H1 (cell line): ENCODE measurements around the gene IFNG-AS1. TPM values are rescaled to one million over a fixed set of nuclear protein-coding genes. Genes with fewer than 3 reads are reported as not detected.

Experiments
- CTCF ChIA-PET: fragments of 300-600 bp; sonication (Branson Sonifier 250); formaldehyde crosslinking; loops from one replicate; lab custom pipeline; 2021; ENCODE audit not compliant: partially characterized antibody; lab: Charles Lee
- POLR2A ChIA-PET: fragments of 300-600 bp; sonication (Branson Sonifier 250); formaldehyde crosslinking; loops from one replicate; lab custom pipeline; 2021; ENCODE audit warnings: inconsistent platforms; ENCODE audit not compliant: partially characterized antibody; lab: Charles Lee
- DNase-seq, 2 experiments: peaks; one replicate each; pipeline versions ENCODE4 v3.0.0 to v3.0.0-alpha.2; 2010 to 2022; ENCODE audit warnings: low spot score in 2 of 2, low read depth in 1 of 2, mixed read lengths in 1 of 2
- FAIRE-seq: peaks from 2 replicates; lab custom pipeline; 2011; peaks lifted over from hg19 to GRCh38; lab: Jason Lieb, UNC
- H2AFZ ChIP-seq: 2 replicates; pipeline ENCODE4 v1.8.1; 2012; ENCODE audit warnings: low read length, inconsistent platforms
- H2AK5ac ChIP-seq: 2 replicates; pipeline ENCODE4 v1.6.1; 2013; ENCODE audit warnings: low read depth, low read length
- H2BK120ac ChIP-seq: replicated peaks from 2 replicates; pipeline ENCODE3; 2013; ENCODE audit warnings: low read depth, low read length, inconsistent platforms
- H2BK12ac ChIP-seq: 2 replicates; pipeline ENCODE4 v1.6.1; 2013; ENCODE audit warnings: low read depth, low read length
- H2BK15ac ChIP-seq: 2 replicates; pipeline ENCODE4 v1.6.1; 2013; ENCODE audit warnings: low read length
- H2BK20ac ChIP-seq: 2 replicates; pipeline ENCODE4 v1.6.1; 2013; ENCODE audit warnings: low read length
- H2BK5ac ChIP-seq: 2 replicates; pipeline ENCODE4 v1.6.1; 2013; ENCODE audit warnings: low read depth, low read length
- H3K14ac ChIP-seq: 2 replicates; pipeline ENCODE4 v1.6.1; 2013; ENCODE audit warnings: inconsistent platforms; ENCODE audit not compliant: insufficient read length
- H3K18ac ChIP-seq: 2 replicates; pipeline ENCODE4 v1.6.1; 2013; ENCODE audit warnings: low read length; ENCODE audit errors: extremely low read depth
- H3K23ac ChIP-seq: 2 replicates; pipeline ENCODE4 v1.6.1; 2013; ENCODE audit warnings: inconsistent platforms; ENCODE audit not compliant: insufficient read length
- H3K23me2 ChIP-seq: 2 replicates; pipeline ENCODE4 v1.6.1; 2013; ENCODE audit warnings: low read depth, low read length
- H3K27ac ChIP-seq: 2 replicates; pipeline ENCODE4 v1.6.1; 2011; ENCODE audit warnings: low read depth, low read length, inconsistent platforms
- H3K27me3 ChIP-seq, 4 experiments: replicated peaks in 1 of 4; 1 replicate in 1 of 4; 2 replicates in 3 of 4; pipeline versions ENCODE4 v1.6.1 to v1.8.1; 2011 to 2013; ENCODE audit warnings: low read length in 3 of 4, mild to moderate bottlenecking in 3 of 4, inconsistent platforms in 2 of 4, mixed read lengths in 2 of 4, moderate library complexity in 1 of 4; ENCODE audit not compliant: control insufficient read depth in 3 of 4, insufficient read depth in 3 of 4; ENCODE audit errors: extremely low read depth in 1 of 4
- H3K36me3 ChIP-seq, 4 experiments: 2 replicates each; pipeline versions ENCODE4 v1.6.1 to v1.8.1; 2011 to 2013; ENCODE audit warnings: mild to moderate bottlenecking in 4 of 4, low read length in 3 of 4, moderate library complexity in 2 of 4, control low read depth in 1 of 4, inconsistent platforms in 1 of 4; ENCODE audit not compliant: insufficient read depth in 4 of 4, control insufficient read depth in 2 of 4
- H3K4ac ChIP-seq: replicated peaks from 2 replicates; pipeline ENCODE3; 2013; ENCODE audit warnings: low read length, low read depth, mixed read lengths, inconsistent platforms; ENCODE audit not compliant: insufficient read length
- H3K4me1 ChIP-seq, 4 experiments: replicated peaks in 1 of 4; 1 replicate in 1 of 4; 2 replicates in 3 of 4; pipeline versions ENCODE4 v1.6.1 to v1.8.1; 2011 to 2013; ENCODE audit warnings: low read length in 3 of 4, inconsistent platforms in 2 of 4, mixed read lengths in 1 of 4; ENCODE audit not compliant: insufficient read depth in 4 of 4, control insufficient read depth in 3 of 4
- H3K4me2 ChIP-seq, 2 experiments: 2 replicates each; pipeline versions ENCODE4 v1.6.1 to v1.8.1; 2011 to 2013; ENCODE audit warnings: low read depth in 2 of 2, low read length in 2 of 2, control low read depth in 1 of 2, inconsistent platforms in 1 of 2, mild to moderate bottlenecking in 1 of 2; ENCODE audit not compliant: insufficient read depth in 1 of 2
- H3K4me3 ChIP-seq, 4 experiments: fragments of 200-600, 300-600 bp in 1 of 4; sonication (generic), shearing (Covaris generic), sonication (Bioruptor Twin) in 1 of 4; 2 replicates each; pipeline versions ENCODE4 v1.5.1 to v1.8.1; 2011 to 2016; ENCODE audit warnings: low read length in 4 of 4, low read depth in 3 of 4, control low read depth in 2 of 4, inconsistent platforms in 2 of 4, mild to moderate bottlenecking in 2 of 4, mixed read lengths in 1 of 4, moderate library complexity in 1 of 4; ENCODE audit not compliant: insufficient read depth in 2 of 4; ENCODE audit errors: extremely low read depth in 1 of 4
- H3K56ac ChIP-seq: replicated peaks from 2 replicates; pipeline ENCODE3; 2013; ENCODE audit warnings: low read depth, mild to moderate bottlenecking, mixed read lengths, low read length, inconsistent platforms; ENCODE audit not compliant: insufficient read length
- H3K79me1 ChIP-seq: 2 replicates; pipeline ENCODE4 v1.6.1; 2013; ENCODE audit warnings: low read depth, low read length, control low read depth
- H3K79me2 ChIP-seq, 2 experiments: 2 replicates each; pipeline versions ENCODE4 v1.6.1 to v1.8.1; 2012 to 2013; ENCODE audit warnings: low read length in 2 of 2, mild to moderate bottlenecking in 2 of 2, inconsistent platforms in 1 of 2; ENCODE audit not compliant: insufficient read depth in 2 of 2, control insufficient read depth in 1 of 2
- H3K9ac ChIP-seq, 4 experiments: replicated peaks in 1 of 4; 1 replicate in 1 of 4; 2 replicates in 3 of 4; pipeline versions ENCODE4 v1.6.1 to v1.8.1; 2011 to 2013; ENCODE audit warnings: low read depth in 3 of 4, low read length in 3 of 4, control low read depth in 2 of 4, mild to moderate bottlenecking in 2 of 4, moderate library complexity in 2 of 4, inconsistent platforms in 1 of 4; ENCODE audit errors: extremely low read depth in 1 of 4
- H3K9me3 ChIP-seq, 2 experiments: 2 replicates each; pipeline versions ENCODE4 v1.6.1 to v1.8.1; 2012 to 2013; ENCODE audit warnings: mild to moderate bottlenecking in 2 of 2, moderate library complexity in 2 of 2, control low read depth in 1 of 2, inconsistent platforms in 1 of 2, low read depth in 1 of 2, low read length in 1 of 2, mixed read lengths in 1 of 2; ENCODE audit not compliant: insufficient read depth in 2 of 2
- H4K20me1 ChIP-seq, 2 experiments: replicated peaks in 1 of 2; 2 replicates each; pipeline versions ENCODE3 to v1.8.1; 2011 to 2013; ENCODE audit warnings: inconsistent platforms in 2 of 2, low read length in 2 of 2, mild to moderate bottlenecking in 1 of 2; ENCODE audit not compliant: insufficient read depth in 2 of 2, control insufficient read depth in 1 of 2
- H4K5ac ChIP-seq: 2 replicates; pipeline ENCODE4 v1.6.1; 2013; ENCODE audit warnings: low read length, low read depth, mixed read lengths, inconsistent platforms; ENCODE audit not compliant: insufficient read length
- H4K8ac ChIP-seq: 2 replicates; pipeline ENCODE4 v1.8.0; 2013; ENCODE audit warnings: mild to moderate bottlenecking, moderate library complexity, low read length, inconsistent platforms; ENCODE audit not compliant: insufficient read depth; ENCODE audit errors: extremely low read depth
- H4K91ac ChIP-seq: replicated peaks from 2 replicates; pipeline ENCODE3; 2013; ENCODE audit warnings: low read length, mixed read lengths, inconsistent platforms; ENCODE audit not compliant: insufficient read length
- CBX5 ChIP-seq: fragments of 300-800, 300-1000 bp; sonication (generic); IDR thresholded peaks from 2 replicates; pipeline ENCODE4 v1.7.1; 2016; ENCODE audit warnings: antibody characterized with exemption, low read length, low read depth
- CBX8 ChIP-seq: fragments of 300-800, 300-1000 bp; sonication (generic); IDR thresholded peaks from 2 replicates; pipeline ENCODE4 v1.7.1; 2016; ENCODE audit warnings: low read depth, low read length, borderline replicate concordance
- CREB1 ChIP-seq: IDR thresholded peaks from 2 replicates; pipeline ENCODE4 v1.6.1; 2012; ENCODE audit warnings: inconsistent platforms
- EGR1 ChIP-seq: IDR thresholded peaks from 2 replicates; pipeline ENCODE4 v1.6.1; 2011; ENCODE audit warnings: low read depth, low read length, borderline replicate concordance
- FOSL1 ChIP-seq: IDR thresholded peaks from 2 replicates; pipeline ENCODE4 v1.6.1; 2011; ENCODE audit warnings: mild to moderate bottlenecking, low read depth, low read length, moderate library complexity; ENCODE audit not compliant: insufficient read depth
- HDAC6 ChIP-seq: IDR thresholded peaks from one replicate; pipeline ENCODE4 v1.7.1; 2012; ENCODE audit warnings: low read depth, mild to moderate bottlenecking, inconsistent platforms, low read length, moderate library complexity
- POU5F1 ChIP-seq: IDR thresholded peaks from 2 replicates; pipeline ENCODE4 v1.6.1; 2011; ENCODE audit warnings: low read depth, mild to moderate bottlenecking, low read length, moderate library complexity
- RNF2 ChIP-seq: fragments of 200-900, 300-1000 bp; sonication (generic); IDR thresholded peaks from 2 replicates; pipeline ENCODE4 v1.7.1; 2016; ENCODE audit warnings: borderline replicate concordance, low read depth, mild to moderate bottlenecking, antibody characterized with exemption, low read length; ENCODE audit not compliant: poor library complexity, severe bottlenecking; ENCODE audit errors: missing control alignments
- SP1 ChIP-seq: IDR thresholded peaks from 2 replicates; pipeline ENCODE4 v1.6.1; 2011; ENCODE audit warnings: low read depth, low read length
- SP2 ChIP-seq: IDR thresholded peaks from 2 replicates; pipeline ENCODE4 v1.6.1; 2012; ENCODE audit warnings: mild to moderate bottlenecking, low read length, inconsistent platforms
- SP4 ChIP-seq: IDR thresholded peaks from 2 replicates; pipeline ENCODE4 v1.6.1; 2012; ENCODE audit warnings: low read length, inconsistent platforms
- TCF12 ChIP-seq: IDR thresholded peaks from 2 replicates; pipeline ENCODE4 v1.6.1; 2011; ENCODE audit warnings: low read depth, mild to moderate bottlenecking, low read length
- polyA plus RNA-seq, 7 experiments: library from polyadenylated mRNA; depleted of rRNA in 3 of 7; stranded (reverse) in 5 of 7; unstranded in 2 of 7; fragments of >200 nt in 5 of 7; fragments of 200-250 nt in 2 of 7; gene quantifications; 1 replicate in 5 of 7; 2 replicates in 1 of 7; 4 replicates in 1 of 7; pipeline versions ENCODE4 v1.2.1 to v1.2.3, GENCODE V29; 2011 to 2013; ENCODE audit warnings: missing spikeins in 2 of 7, mixed read lengths in 2 of 7
- total RNA-seq: library from RNA; stranded (reverse); fragmentation: NEBNext Ultra II Directional; extraction: Animal tissue kit (Norgen Biotek cat#: 25700); gene quantifications from 2 replicates; pipeline ENCODE4 v1.2.1, GENCODE V29; 2021

The IFNG-AS1 gene
- total and polyA plus RNA-seq, 2 of the 8 experiments (the other 6 are each of a cell fraction or from before 2014, with no cell fraction given): not detected

- H2AK5ac ChIP-seq: no peak overlapping the region
- H3K56ac ChIP-seq: no peak overlapping the region
- no peak overlapping the region for H2BK5ac ChIP-seq
- H3K23ac ChIP-seq: no peak overlapping the region
- H3K18ac ChIP-seq: no peak overlapping the region
- H3K79me1 ChIP-seq: no peaks in the 10 kb centered on the region
- H2BK15ac ChIP-seq: no peak overlapping the region
- no peak overlapping the region for H4K5ac ChIP-seq
- H2BK20ac ChIP-seq: no peak overlapping the region
- H3K9ac ChIP-seq: no peak overlapping the region
- POLR2A ChIA-PET: no interaction called here
- H3K4ac ChIP-seq: no peak overlapping the region
- no peaks in the 10 kb centered on the region; a peak in 2 of 7 replicates for H3K4me1 ChIP-seq
- H4K8ac ChIP-seq: no peak overlapping the region
- H4K91ac ChIP-seq: no peak overlapping the region
- H2AFZ ChIP-seq: no peak overlapping the region
- H3K9me3 ChIP-seq: no peaks in the 10 kb centered on the region
- no peak overlapping the region for H2BK12ac ChIP-seq
- no peaks in the 10 kb centered on the region for H3K36me3 ChIP-seq
- no peaks in the 10 kb centered on the region for H3K79me2 ChIP-seq
- CTCF ChIA-PET: no interaction called here
- FAIRE-seq (no peak), DNase-seq (no peak)
- TF ChIP-seq TCF12 (no peak), HDAC6 (no peak), SP2 (no peak), SP1 (no peak), CBX8 (no peak), RNF2 (no peak), EGR1 (no peak), FOSL1 (no peak), CBX5 (no peak), SP4 (no peak), CREB1 (no peak), POU5F1 (no peak)
- no peak overlapping the region for H2BK120ac ChIP-seq
- no peak overlapping the region for H3K4me3 ChIP-seq
- no peak overlapping the region for H3K4me2 ChIP-seq
- H4K20me1 ChIP-seq: no peaks in the 10 kb centered on the region
- H3K14ac ChIP-seq: no peak overlapping the region
- no peaks in the 10 kb centered on the region for H3K23me2 ChIP-seq
- no peaks in the 10 kb centered on the region for H3K27me3 ChIP-seq
- no peak overlapping the region for H3K27ac ChIP-seq
These were observed 9.1 kb downstream of the IFNG-AS1 start for GRCh38 chr12:67998379-67998778.
